GM20000 (cell line): ENCODE results near the gene SVIL.

ENCODE experiments used
- DNase-seq: peaks from one replicate; pipeline ENCODE4 v3.0.0; 2012; ENCODE audit warnings: low spot score
- CTCF ChIP-seq: IDR thresholded peaks from 2 replicates; pipeline ENCODE4 v1.5.1; 2012; ENCODE audit warnings: mild to moderate bottlenecking, control low read depth; ENCODE audit errors: extremely low read depth, missing control alignments

Gene SVIL

DNA sequence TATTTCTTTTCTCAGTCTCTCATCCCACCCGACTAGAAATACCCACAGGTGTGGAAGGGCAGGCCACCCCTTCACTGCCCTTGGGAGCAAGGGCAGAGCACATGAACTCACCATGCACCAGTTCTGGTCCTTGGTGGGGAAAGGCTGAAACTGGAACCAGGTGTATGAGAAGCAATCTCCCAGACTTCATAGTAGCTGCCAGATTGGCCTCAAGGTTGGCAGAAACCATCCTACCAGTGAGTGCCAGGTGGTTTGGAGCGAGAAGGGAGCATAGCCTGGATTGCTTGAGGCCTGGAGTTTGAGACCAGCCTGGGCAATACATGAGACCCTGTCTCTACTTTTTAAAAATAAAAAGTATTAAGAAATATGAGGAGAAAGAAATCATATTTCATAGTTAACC is 207.1 kb downstream of the SVIL start:
- no peak for DNase-seq

GRCh38 chr10:29426420-29426819 is 208.4 kb downstream of the SVIL start:
- no peak for DNase-seq
- TF ChIP-seq CTCF, result no peak

More for the DNA sequence above, 207.1 kb downstream of the SVIL start:
- TF ChIP-seq CTCF, result no peak

DNA sequence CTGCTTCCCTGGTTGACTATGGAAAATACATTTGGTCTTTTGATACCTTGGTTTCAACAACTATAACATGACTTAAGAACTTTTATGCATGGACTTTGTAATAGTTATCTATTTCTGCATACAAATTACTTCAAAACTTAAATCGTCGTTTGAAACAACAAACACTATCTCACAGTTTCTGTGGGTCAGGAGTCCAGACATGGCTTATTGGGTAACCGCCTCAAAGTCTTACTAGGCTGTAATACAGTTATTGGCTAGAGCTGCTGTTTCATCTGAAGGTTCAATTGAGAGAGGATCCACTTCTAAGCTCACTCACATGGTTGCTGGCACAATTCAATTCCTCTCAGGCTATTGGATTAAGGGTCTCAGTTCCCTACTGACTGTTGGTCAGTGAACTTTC is 210.8 kb downstream of the SVIL start:
- TF ChIP-seq CTCF, result no peak
- no peak for DNase-seq

DNA sequence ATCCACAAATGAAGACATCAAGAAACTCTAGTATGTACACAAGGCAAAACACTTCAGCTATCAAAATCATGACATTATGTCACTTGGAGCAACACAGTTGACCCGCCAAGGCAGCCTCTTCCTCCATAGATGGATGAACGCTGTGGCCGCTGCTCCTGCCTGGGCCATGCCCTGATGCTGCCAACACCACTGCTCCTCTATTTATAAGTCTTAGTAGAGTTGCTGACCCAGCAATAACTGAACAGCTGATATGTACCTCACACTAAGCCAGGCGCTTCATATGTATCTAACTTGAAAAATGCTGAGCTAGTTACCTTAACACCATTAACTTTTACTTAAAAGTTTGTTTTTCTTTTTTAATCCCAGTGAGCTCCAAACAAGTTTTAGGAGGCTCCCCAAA is 214.0 kb downstream of the SVIL start:
- no peak for TF ChIP-seq CTCF
- DNase-seq, result no peak

DNA sequence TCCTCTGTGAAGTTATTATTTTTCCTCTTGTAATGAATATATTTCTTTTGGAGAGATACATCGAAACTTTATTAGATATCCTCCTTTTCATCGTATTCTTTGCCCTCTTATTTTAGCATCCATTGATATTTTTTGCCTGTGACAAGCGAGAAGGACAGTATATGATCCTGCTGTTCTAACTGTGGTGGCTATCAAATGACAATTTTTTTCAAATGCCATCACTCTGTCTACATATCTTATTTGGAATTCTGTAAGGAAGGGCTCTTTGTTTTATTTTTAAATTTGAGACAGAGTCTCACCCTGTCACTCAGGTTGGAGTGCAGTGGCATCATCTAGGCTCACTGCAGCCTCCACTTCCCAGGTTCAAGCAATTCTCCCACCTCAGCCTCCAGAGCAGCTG is 217.4 kb downstream of the SVIL start:
- TF ChIP-seq CTCF, result no peak
- no peak for DNase-seq

DNA sequence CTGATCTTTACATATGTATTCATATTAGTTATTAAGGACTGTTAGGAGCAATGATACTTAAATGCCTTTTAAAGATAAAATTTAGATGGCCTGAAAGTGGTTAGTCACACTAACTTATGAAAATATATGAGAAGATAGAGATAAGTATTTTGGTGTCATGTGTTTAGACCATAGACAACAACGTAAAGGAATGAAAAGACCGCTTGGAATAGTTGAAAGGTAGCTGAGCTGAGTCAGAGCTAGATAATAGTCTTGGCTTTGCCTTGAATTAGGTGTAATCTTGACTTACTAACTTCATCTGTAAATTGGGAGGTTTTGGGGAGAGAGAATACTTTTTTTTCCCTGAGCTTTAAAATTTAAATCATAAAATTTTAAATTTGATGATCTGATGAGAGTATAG is 218.9 kb downstream of the SVIL start:
- DNase-seq, result no peak
- TF ChIP-seq CTCF, result no peak

GRCh38 chr10:29414501-29414900 is 220.3 kb downstream of the SVIL start:
- TF ChIP-seq CTCF, result no peak
- DNase-seq, result no peak
